OCI-LY1 (cell line): ENCODE results near the gene NECAB2.

Experiments used
- H2AFZ ChIP-seq: fragments of 200-600 bp; sonication (generic), shearing (Covaris generic); 2 replicates; pipeline ENCODE4 v1.6.0; 2014; ENCODE audit warnings: antibody characterized with exemption, mild to moderate bottlenecking, low read length
- H3F3A ChIP-seq: fragments of 200-600 bp; sonication (generic), shearing (Covaris generic); 2 replicates; pipeline ENCODE4 v1.6.0; 2014; ENCODE audit warnings: mild to moderate bottlenecking, antibody characterized with exemption, low read length, moderate library complexity; ENCODE audit not compliant: insufficient read depth
- H3K27ac ChIP-seq: fragments of 200-600 bp; sonication (generic); 2 replicates; pipeline ENCODE4 v1.5.1; 2014; ENCODE audit warnings: low read length, mixed run types, mild to moderate bottlenecking, low read depth; ENCODE audit not compliant: poor library complexity, severe bottlenecking
- H3K27me3 ChIP-seq: fragments of 200-600 bp; sonication (generic); 2 replicates; pipeline ENCODE4 v1.6.0; 2014; ENCODE audit warnings: antibody characterized with exemption, mild to moderate bottlenecking, low read length, moderate library complexity; ENCODE audit not compliant: insufficient read depth
- H3K36me3 ChIP-seq: fragments of 200-600 bp; sonication (generic); 2 replicates; pipeline ENCODE4 v1.6.1; 2014; ENCODE audit warnings: mild to moderate bottlenecking, antibody characterized with exemption, low read length, moderate library complexity, mixed read lengths; ENCODE audit not compliant: insufficient read depth
- H3K4me1 ChIP-seq: fragments of 200-600 bp; sonication (generic); 2 replicates; pipeline ENCODE4 v1.5.1; 2014; ENCODE audit warnings: mild to moderate bottlenecking, low read length, moderate library complexity; ENCODE audit not compliant: insufficient read depth, severe bottlenecking
- H3K4me2 ChIP-seq: fragments of 200-600 bp; sonication (generic), shearing (Covaris generic); 2 replicates; pipeline ENCODE4 v1.6.1; 2014; ENCODE audit warnings: low read length
- H3K4me3 ChIP-seq: fragments of 200-600 bp; sonication (generic); 2 replicates; pipeline ENCODE4 v1.5.1; 2014; ENCODE audit warnings: low read length, low read depth, mild to moderate bottlenecking, mixed read lengths; ENCODE audit not compliant: poor library complexity, severe bottlenecking
- H3K79me2 ChIP-seq: fragments of 200-600 bp; shearing (Covaris generic); 2 replicates; pipeline ENCODE4 v1.6.1; 2016; ENCODE audit warnings: mixed run types, low read length, mixed read lengths; ENCODE audit not compliant: insufficient read depth
- H3K9ac ChIP-seq: fragments of 200-600 bp; sonication (generic), shearing (Covaris generic); 2 replicates; pipeline ENCODE4 v1.6.1; 2014; ENCODE audit warnings: mild to moderate bottlenecking, low read length, mixed read lengths
- H3K9me2 ChIP-seq: fragments of 200-600 bp; sonication (generic), shearing (Covaris generic); 2 replicates; pipeline ENCODE4 v1.6.1; 2014; ENCODE audit warnings: low read depth, mild to moderate bottlenecking, low read length, mixed read lengths
- H3K9me3 ChIP-seq: fragments of 200-600 bp; shearing (Covaris generic); 2 replicates; pipeline ENCODE4 v1.6.1; 2014; ENCODE audit warnings: low read length, mixed read lengths
- H4K20me1 ChIP-seq: fragments of 200-600 bp; sonication (generic), shearing (Covaris generic); 2 replicates; pipeline ENCODE4 v1.6.0; 2016; ENCODE audit warnings: mild to moderate bottlenecking, low read length; ENCODE audit not compliant: insufficient read depth
- EZH2 ChIP-seq: fragments of 200-600 bp; sonication (generic), shearing (Covaris generic); IDR thresholded peaks from 2 replicates; pipeline ENCODE4 v1.8.0; 2017; ENCODE audit warnings: borderline replicate concordance, mixed run types, mild to moderate bottlenecking, antibody characterized with exemption, low read length, moderate library complexity, mixed read lengths
- TF ChIP-seq, protein P1 (sequence below): fragments of 200-600 bp; sonication (generic), shearing (Covaris generic); IDR thresholded peaks from 2 replicates; pipeline ENCODE4 v1.5.1; 2017; ENCODE audit warnings: mild to moderate bottlenecking, antibody characterized with exemption, low read length, moderate library complexity, mixed read lengths

NECAB2 gene

GRCh38 chr16:83930730-83931500, 37.1 kb upstream of the NECAB2 start:
- H3F3A ChIP-seq, result no peaks in the 10 kb centered on the region
- H3K27me3 ChIP-seq, result 0 out of 2 replicates have a peak, but pooled peaks cover 3% of the 10 kb centered on the region
- TF ChIP-seq, protein P1, sequence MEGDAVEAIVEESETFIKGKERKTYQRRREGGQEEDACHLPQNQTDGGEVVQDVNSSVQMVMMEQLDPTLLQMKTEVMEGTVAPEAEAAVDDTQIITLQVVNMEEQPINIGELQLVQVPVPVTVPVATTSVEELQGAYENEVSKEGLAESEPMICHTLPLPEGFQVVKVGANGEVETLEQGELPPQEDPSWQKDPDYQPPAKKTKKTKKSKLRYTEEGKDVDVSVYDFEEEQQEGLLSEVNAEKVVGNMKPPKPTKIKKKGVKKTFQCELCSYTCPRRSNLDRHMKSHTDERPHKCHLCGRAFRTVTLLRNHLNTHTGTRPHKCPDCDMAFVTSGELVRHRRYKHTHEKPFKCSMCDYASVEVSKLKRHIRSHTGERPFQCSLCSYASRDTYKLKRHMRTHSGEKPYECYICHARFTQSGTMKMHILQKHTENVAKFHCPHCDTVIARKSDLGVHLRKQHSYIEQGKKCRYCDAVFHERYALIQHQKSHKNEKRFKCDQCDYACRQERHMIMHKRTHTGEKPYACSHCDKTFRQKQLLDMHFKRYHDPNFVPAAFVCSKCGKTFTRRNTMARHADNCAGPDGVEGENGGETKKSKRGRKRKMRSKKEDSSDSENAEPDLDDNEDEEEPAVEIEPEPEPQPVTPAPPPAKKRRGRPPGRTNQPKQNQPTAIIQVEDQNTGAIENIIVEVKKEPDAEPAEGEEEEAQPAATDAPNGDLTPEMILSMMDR, result no peak
- TF ChIP-seq EZH2, result no peak

GRCh38 chr16:83931556-83931955, 36.5 kb upstream of the NECAB2 start:
- H3K27me3 ChIP-seq, result 0 out of 2 replicates have a peak, but pooled peaks cover 3% of the 10 kb centered on the region
- H3K79me2 ChIP-seq, result no peaks in the 10 kb centered on the region
- H3K4me3 ChIP-seq, result no peak overlapping the region
- H3K27ac ChIP-seq, result no peak overlapping the region
- H3F3A ChIP-seq, result no peaks in the 10 kb centered on the region
- no peaks in the 10 kb centered on the region for H3K36me3 ChIP-seq
- TF ChIP-seq, protein P1, result no peak
- no peak for TF ChIP-seq EZH2
- no peaks in the 10 kb centered on the region for H3K9me3 ChIP-seq
- no peaks in the 10 kb centered on the region for H3K9me2 ChIP-seq
- no peak overlapping the region for H2AFZ ChIP-seq
- H3K4me2 ChIP-seq, result no peak overlapping the region
- H3K4me1 ChIP-seq, result no peaks in the 10 kb centered on the region
- H3K9ac ChIP-seq, result no peak overlapping the region
- H4K20me1 ChIP-seq, result no peaks in the 10 kb centered on the region

More at GRCh38 chr16:83930730-83931500, 37.1 kb upstream of the NECAB2 start:
- no peaks in the 10 kb centered on the region for H3K9me3 ChIP-seq
- H2AFZ ChIP-seq, result no peak overlapping the region
- H3K9me2 ChIP-seq, result no peaks in the 10 kb centered on the region
- H3K79me2 ChIP-seq, result no peaks in the 10 kb centered on the region
- no peaks in the 10 kb centered on the region for H3K36me3 ChIP-seq
- H3K27ac ChIP-seq, result no peak overlapping the region
- H4K20me1 ChIP-seq, result no peaks in the 10 kb centered on the region
- no peak overlapping the region for H3K4me2 ChIP-seq
- H3K4me1 ChIP-seq, result no peaks in the 10 kb centered on the region
- no peak overlapping the region for H3K9ac ChIP-seq
- no peak overlapping the region for H3K4me3 ChIP-seq

GRCh38 chr16:83932304-83932703, 35.7 kb upstream of the NECAB2 start:
- H3K36me3 ChIP-seq, result no peaks in the 10 kb centered on the region
- no peak overlapping the region for H2AFZ ChIP-seq
- no peaks in the 10 kb centered on the region for H3K4me1 ChIP-seq
- no peak overlapping the region for H3K9ac ChIP-seq
- H3K9me3 ChIP-seq, result no peaks in the 10 kb centered on the region
- no peak overlapping the region for H3K4me2 ChIP-seq
- no peaks in the 10 kb centered on the region for H3F3A ChIP-seq
- H3K27ac ChIP-seq, result no peak overlapping the region
- TF ChIP-seq, protein P1, result no peak
- no peak for TF ChIP-seq EZH2
- no peaks in the 10 kb centered on the region for H3K79me2 ChIP-seq
- no peak overlapping the region for H3K4me3 ChIP-seq
- H4K20me1 ChIP-seq, result no peaks in the 10 kb centered on the region
- 0 out of 2 replicates have a peak, but pooled peaks cover 3% of the 10 kb centered on the region for H3K27me3 ChIP-seq
- H3K9me2 ChIP-seq, result no peaks in the 10 kb centered on the region
